Fibroblast of villous mesenchyme (primary cell): ENCODE measurements around the gene CNNM2. TPM values are rescaled to one million over a fixed set of nuclear protein-coding genes. Genes with fewer than 3 reads are reported as not detected.
A peak's percentile ranks its signal among the peaks of the same experiment; 100 is the strongest.

Experiments used
- DNase-seq: peaks from one replicate; pipeline ENCODE4 v3.0.0-alpha.2; 2010; ENCODE audit warnings: low read depth
- H3K4me3 ChIP-seq: 2 replicates; pipeline ENCODE4 v1.5.1; 2011; ENCODE audit warnings: low read depth, mild to moderate bottlenecking, low read length
- total RNA-seq: library from RNA; depleted of rRNA; stranded (reverse); fragments of >200 nt; gene quantifications from 2 replicates; pipeline ENCODE4 v1.2.3, GENCODE V29; 2012
- TF ChIP-seq, protein P1 (sequence below): IDR thresholded peaks from 2 replicates; pipeline ENCODE4 v1.5.1; 2012; ENCODE audit warnings: low read depth, mild to moderate bottlenecking, low read length; ENCODE audit not compliant: insufficient read depth

Gene CNNM2
- total RNA-seq, 1 donor = 4.7 TPM

GRCh38 chr10:102984086-102984485 is 66.0 kb downstream of the CNNM2 start:
- H3K4me3 ChIP-seq = no peak overlapping the region
- TF ChIP-seq, protein P1, sequence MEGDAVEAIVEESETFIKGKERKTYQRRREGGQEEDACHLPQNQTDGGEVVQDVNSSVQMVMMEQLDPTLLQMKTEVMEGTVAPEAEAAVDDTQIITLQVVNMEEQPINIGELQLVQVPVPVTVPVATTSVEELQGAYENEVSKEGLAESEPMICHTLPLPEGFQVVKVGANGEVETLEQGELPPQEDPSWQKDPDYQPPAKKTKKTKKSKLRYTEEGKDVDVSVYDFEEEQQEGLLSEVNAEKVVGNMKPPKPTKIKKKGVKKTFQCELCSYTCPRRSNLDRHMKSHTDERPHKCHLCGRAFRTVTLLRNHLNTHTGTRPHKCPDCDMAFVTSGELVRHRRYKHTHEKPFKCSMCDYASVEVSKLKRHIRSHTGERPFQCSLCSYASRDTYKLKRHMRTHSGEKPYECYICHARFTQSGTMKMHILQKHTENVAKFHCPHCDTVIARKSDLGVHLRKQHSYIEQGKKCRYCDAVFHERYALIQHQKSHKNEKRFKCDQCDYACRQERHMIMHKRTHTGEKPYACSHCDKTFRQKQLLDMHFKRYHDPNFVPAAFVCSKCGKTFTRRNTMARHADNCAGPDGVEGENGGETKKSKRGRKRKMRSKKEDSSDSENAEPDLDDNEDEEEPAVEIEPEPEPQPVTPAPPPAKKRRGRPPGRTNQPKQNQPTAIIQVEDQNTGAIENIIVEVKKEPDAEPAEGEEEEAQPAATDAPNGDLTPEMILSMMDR = no peak
- DNase-seq = no peak

DNA sequence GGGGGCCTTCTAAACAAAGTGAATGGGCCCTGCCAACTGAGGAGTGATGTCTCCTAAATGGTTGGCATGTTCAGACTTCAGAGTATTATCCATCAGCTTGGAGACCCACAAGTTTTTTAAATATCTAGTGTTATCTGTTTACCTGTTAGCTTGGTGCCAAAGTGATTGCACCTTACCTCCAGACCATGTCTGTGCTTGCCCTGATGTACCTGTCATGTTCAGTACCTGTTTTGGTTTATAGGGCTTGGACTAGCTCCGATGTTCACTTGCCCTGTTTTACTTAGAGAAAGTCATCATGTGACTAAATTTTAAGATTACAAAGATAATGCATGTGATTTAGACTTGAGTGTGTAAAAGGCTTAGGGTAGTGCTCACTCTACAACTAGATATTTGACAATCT is 67.7 kb downstream of the CNNM2 start:
- no peak overlapping the region for H3K4me3 ChIP-seq
- no peak for DNase-seq
- TF ChIP-seq, protein P1 = no peak

- no peak overlapping the region for H3K4me3 ChIP-seq
- TF ChIP-seq, protein P1 = no peak
- DNase-seq = peak; percentile 72
These were observed 70.6 kb downstream of the CNNM2 start for GRCh38 chr10:102988404-102989314.

GRCh38 chr10:102994531-102995295 is 76.6 kb downstream of the CNNM2 start:
- no peak for DNase-seq
- no peak overlapping the region for H3K4me3 ChIP-seq
- TF ChIP-seq, protein P1 = no peak

DNA sequence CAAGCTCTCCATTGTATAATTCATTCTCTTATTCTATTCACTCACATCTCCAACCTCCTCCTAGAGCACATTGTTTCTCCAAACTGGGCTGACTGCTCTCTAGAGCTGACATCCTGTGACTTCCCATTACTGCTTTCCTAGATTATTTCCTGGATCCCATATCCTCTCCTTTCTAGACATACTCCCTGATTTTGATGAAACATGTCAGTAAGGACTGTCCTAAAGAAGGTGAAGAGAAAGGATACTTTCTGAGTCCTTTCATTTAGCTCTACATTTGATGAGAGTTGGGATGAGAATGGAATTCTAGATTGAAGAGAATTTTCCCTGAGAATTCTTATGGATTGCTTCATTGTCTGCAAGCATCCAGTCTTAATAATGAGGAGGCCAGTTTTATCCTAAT is 78.8 kb downstream of the CNNM2 start:
- TF ChIP-seq, protein P1 = no peak
- no peak overlapping the region for H3K4me3 ChIP-seq
- DNase-seq = no peak

GRCh38 chr10:102997998-102998397 is 79.9 kb downstream of the CNNM2 start:
- no peak for DNase-seq
- no peak overlapping the region for H3K4me3 ChIP-seq
- TF ChIP-seq, protein P1 = no peak
